ENCODE results near the gene DSC1. TPM values are rescaled to one million over a fixed set of nuclear protein-coding genes. Genes with fewer than 3 reads are reported as not detected.
"Not testable (repeated sequence)": the region's sequence is repeated elsewhere in the genome, so short reads cannot be mapped to it uniquely, and the experiment has no call there.

Gene DSC1
- not detected in 2 replicates for total RNA-seq (2014; rRNA removed; shearing (Covaris generic))

GRCh38 chr18:31162825-31163435 lies at the start of gene DSC1:
DSC1 (minus strand) TSS chr18:31162856; CDS start chr18:31162594, 262 bp downstream.
- no peak for DNase-seq (ENCODE audit: low read depth)

GRCh38 chr18:31211047-31211446 lies 48.4 kb upstream of the DSC1 start:
- no peak for DNase-seq (ENCODE audit: low read depth)

- DNase-seq (ENCODE audit: low read depth): no peak
Observed at GRCh38 chr18:31209041-31209440, 46.4 kb upstream of the DSC1 start.

GRCh38 chr18:31207391-31207790 lies 44.7 kb upstream of the DSC1 start:
- no peak for DNase-seq (ENCODE audit: low read depth)

- DNase-seq (ENCODE audit: low read depth): peak; percentile 11
Observed at GRCh38 chr18:31206787-31207381, 44.2 kb upstream of the DSC1 start.

GRCh38 chr18:31206071-31206470 lies 43.4 kb upstream of the DSC1 start:
- no peak for DNase-seq (ENCODE audit: low read depth)

GRCh38 chr18:31205273-31205672 lies 42.6 kb upstream of the DSC1 start:
- DNase-seq (ENCODE audit: low read depth): no peak

GRCh38 chr18:31204833-31205232 lies 42.2 kb upstream of the DSC1 start:
- no peak for DNase-seq (ENCODE audit: low read depth)

GRCh38 chr18:31204166-31204565 lies 41.5 kb upstream of the DSC1 start:
- DNase-seq (ENCODE audit: low read depth): no peak

GRCh38 chr18:31203794-31204148 lies 41.1 kb upstream of the DSC1 start:
- DNase-seq (ENCODE audit: low read depth): no peak

GRCh38 chr18:31203096-31203793 lies 40.6 kb upstream of the DSC1 start:
- no peak for DNase-seq (ENCODE audit: low read depth)

- no peak for DNase-seq (ENCODE audit: low read depth)
Observed at GRCh38 chr18:31199190-31199769, 36.6 kb upstream of the DSC1 start.

- no peak for DNase-seq (ENCODE audit: low read depth)
Observed at GRCh38 chr18:31197676-31198075, 35.0 kb upstream of the DSC1 start.

- DNase-seq (ENCODE audit: low read depth): no peak
Observed at GRCh38 chr18:31195063-31195462, 32.4 kb upstream of the DSC1 start.

GRCh38 chr18:31192086-31192776 lies 29.6 kb upstream of the DSC1 start:
- DNase-seq (ENCODE audit: low read depth): no peak

GRCh38 chr18:31190919-31191318 lies 28.3 kb upstream of the DSC1 start:
- no peak for DNase-seq (ENCODE audit: low read depth)

GRCh38 chr18:31189757-31190156 lies 27.1 kb upstream of the DSC1 start:
- no peak for DNase-seq (ENCODE audit: low read depth)

- no peak for DNase-seq (ENCODE audit: low read depth)
Observed at GRCh38 chr18:31185186-31185950, 22.7 kb upstream of the DSC1 start.

- DNase-seq (ENCODE audit: low read depth): no peak
Observed at GRCh38 chr18:31183302-31183701, 20.6 kb upstream of the DSC1 start.

- not testable (repeated sequence) for DNase-seq (ENCODE audit: low read depth)
Observed at GRCh38 chr18:31177369-31177768, 14.7 kb upstream of the DSC1 start.

GRCh38 chr18:31176531-31176930 lies 13.9 kb upstream of the DSC1 start:
- DNase-seq (ENCODE audit: low read depth): no peak
